K562 (cell line): ENCODE data around the gene ADM5. TPM values are rescaled to one million over a fixed set of nuclear protein-coding genes. Genes with fewer than 3 reads are reported as not detected.

ENCODE experiments used
- BRF1 ChIP-seq: IDR thresholded peaks from 3 replicates; pipeline ENCODE4 v1.6.1; 2011; ENCODE audit warnings: borderline replicate concordance, mild to moderate bottlenecking; ENCODE audit not compliant: insufficient read length; ENCODE audit errors: extremely low read depth
- CHD2 ChIP-seq: IDR thresholded peaks from 2 replicates; pipeline ENCODE4 v1.6.1; 2011; ENCODE audit warnings: low read depth, low read length
- E2F1 ChIP-seq: sonication (generic); formaldehyde crosslinking; IDR thresholded peaks from 2 replicates; pipeline ENCODE4 v1.8.1; 2023; ENCODE audit warnings: mild to moderate bottlenecking, missing genetic modification reagents, moderate library complexity
- GATAD2B ChIP-seq: fragments of 450-650 bp; IDR thresholded peaks from 2 replicates; pipeline ENCODE4 v1.6.1; 2017; ENCODE audit warnings: mild to moderate bottlenecking, borderline replicate concordance
- GTF2B ChIP-seq: IDR thresholded peaks from 2 replicates; pipeline ENCODE4 v1.6.1; 2011; ENCODE audit not compliant: insufficient read length; ENCODE audit errors: extremely low read depth
- HMBOX1 ChIP-seq: sonication (generic); IDR thresholded peaks from 2 replicates; pipeline ENCODE4 v1.6.1; 2016
- HMGN3 ChIP-seq: IDR thresholded peaks from 2 replicates; pipeline ENCODE4 v1.6.1; 2011; ENCODE audit warnings: borderline replicate concordance, low read depth, mild to moderate bottlenecking, mixed read lengths, low read length; ENCODE audit not compliant: insufficient read length; ENCODE audit errors: extremely low read depth
- KLF1 ChIP-seq: fragments of 450-650 bp; IDR thresholded peaks from 2 replicates; pipeline ENCODE4 v1.6.1; 2016; ENCODE audit warnings: missing genetic modification characterization, missing compliant biosample characterization
- NFE2L1 ChIP-seq: fragments of 450-650 bp; IDR thresholded peaks from 2 replicates; pipeline ENCODE4 v1.6.1; 2016; ENCODE audit warnings: missing genetic modification characterization, low read depth, mild to moderate bottlenecking, missing compliant biosample characterization, moderate library complexity, borderline replicate concordance
- POLR2G ChIP-seq: fragments of 200-400 bp; formaldehyde crosslinking; IDR thresholded peaks from 2 replicates; pipeline ENCODE4 v1.6.1; 2017; ENCODE audit warnings: low read depth, mild to moderate bottlenecking, antibody characterized with exemption, low read length, moderate library complexity
- RCOR1 ChIP-seq, 2 experiments: IDR thresholded peaks; 2 replicates each; pipeline ENCODE4 v1.6.1; 2012; ENCODE audit warnings: low read depth in 2 of 2, low read length in 2 of 2, borderline replicate concordance in 1 of 2, improper control_type of control experiment in 1 of 2
- SMAD2 ChIP-seq: fragments of 150-350 bp; IDR thresholded peaks from 2 replicates; pipeline ENCODE4 v1.6.1; 2014; ENCODE audit warnings: low read depth, mild to moderate bottlenecking, low read length
- SRSF7 ChIP-seq: fragments of 200-400 bp; formaldehyde crosslinking; optimal IDR thresholded peaks from 2 replicates; pipeline ENCODE3; 2017; ENCODE audit warnings: mild to moderate bottlenecking, low read depth, low read length
- TAF7 ChIP-seq: fragments of 450-650 bp; IDR thresholded peaks from 2 replicates; pipeline ENCODE4 v1.6.1; 2016; ENCODE audit warnings: missing genetic modification characterization, missing compliant biosample characterization
- TARDBP ChIP-seq: fragments of 450-650 bp; IDR thresholded peaks from 2 replicates; pipeline ENCODE4 v1.6.1; 2016
- TRIM28 ChIP-seq: fragments of 450-650 bp; IDR thresholded peaks from 2 replicates; pipeline ENCODE4 v1.6.1; 2017
- YY1 ChIP-seq, 3 experiments: IDR thresholded peaks; 2 replicates each; pipeline ENCODE4 v1.6.1; 2011; ENCODE audit warnings: low read length in 2 of 3, mild to moderate bottlenecking in 2 of 3, moderate library complexity in 2 of 3, borderline replicate concordance in 1 of 3, control low read depth in 1 of 3, low read depth in 1 of 3; ENCODE audit not compliant: insufficient read depth in 3 of 3, insufficient replicate concordance in 2 of 3, control insufficient read depth in 1 of 3, insufficient read length in 1 of 3; ENCODE audit errors: extremely low read depth in 1 of 3
- ZBTB8A ChIP-seq: fragments of 450-650 bp; IDR thresholded peaks from 2 replicates; pipeline ENCODE4 v1.6.1; 2018; ENCODE audit warnings: mild to moderate bottlenecking, moderate library complexity; ENCODE audit not compliant: partially characterized antibody
- ZNF324 ChIP-seq: fragments of 250-450 bp; sonication (Bioruptor Pico); IDR thresholded peaks from 2 replicates; pipeline ENCODE4 v1.4.0; 2020; ENCODE audit warnings: mild to moderate bottlenecking
- ZNF436 ChIP-seq: fragments of 250-450, 450-650 bp; sonication (Bioruptor Pico); formaldehyde crosslinking; IDR thresholded peaks from 2 replicates; pipeline ENCODE4 v1.7.0; 2020; ENCODE audit warnings: mild to moderate bottlenecking
- ZSCAN29 ChIP-seq: fragments of 450-650 bp; IDR thresholded peaks from 2 replicates; pipeline ENCODE4 v1.6.1; 2017
- polyA plus RNA-seq, 8 experiments: library from polyadenylated mRNA; depleted of rRNA in 4 of 8; stranded (reverse) in 5 of 8; unstranded in 3 of 8; fragments of >200 nt; fragmentation: Nextera tagmentation in 2 of 8; fragmentation: Illumina TruSeq in 1 of 8; extraction: Ambion mirVana in 2 of 8; extraction: Trizol in 1 of 8; gene quantifications; 2 replicates each; pipeline versions ENCODE4 v1.2.1 to v1.2.3, GENCODE V29; 2011 to 2014; ENCODE audit warnings: inconsistent platforms in 1 of 8, missing spikeins in 1 of 8
- total RNA-seq, 7 experiments: library from RNA; depleted of rRNA in 6 of 7; stranded (reverse); fragments of >200 nt in 6 of 7; fragmentation: Illumina TruSeq in 2 of 7; extraction: Trizol in 2 of 7; gene quantifications; 2 replicates each; pipeline versions ENCODE4 v1.2.1 to v1.2.3, GENCODE V29; 2011 to 2021; ENCODE audit warnings: low replicate concordance in 1 of 7
- TF ChIP-seq, protein P1 (sequence below): fragments of 250-450 bp; sonication (Bioruptor Pico); IDR thresholded peaks from 2 replicates; pipeline ENCODE4 v1.4.0; 2020
- TF ChIP-seq, protein P2 (sequence below): fragments of 450-650 bp; IDR thresholded peaks from 2 replicates; pipeline ENCODE4 v1.6.1; 2014; ENCODE audit warnings: low read depth, mild to moderate bottlenecking, moderate library complexity, borderline replicate concordance

The ADM5 gene
- total and polyA plus RNA-seq, 9 of the 15 experiments (the other 6 are each of a cell fraction or from before 2014, with no cell fraction given): 0.13 to 8.4 (median 2.0) TPM; not detected in 1

DNA sequence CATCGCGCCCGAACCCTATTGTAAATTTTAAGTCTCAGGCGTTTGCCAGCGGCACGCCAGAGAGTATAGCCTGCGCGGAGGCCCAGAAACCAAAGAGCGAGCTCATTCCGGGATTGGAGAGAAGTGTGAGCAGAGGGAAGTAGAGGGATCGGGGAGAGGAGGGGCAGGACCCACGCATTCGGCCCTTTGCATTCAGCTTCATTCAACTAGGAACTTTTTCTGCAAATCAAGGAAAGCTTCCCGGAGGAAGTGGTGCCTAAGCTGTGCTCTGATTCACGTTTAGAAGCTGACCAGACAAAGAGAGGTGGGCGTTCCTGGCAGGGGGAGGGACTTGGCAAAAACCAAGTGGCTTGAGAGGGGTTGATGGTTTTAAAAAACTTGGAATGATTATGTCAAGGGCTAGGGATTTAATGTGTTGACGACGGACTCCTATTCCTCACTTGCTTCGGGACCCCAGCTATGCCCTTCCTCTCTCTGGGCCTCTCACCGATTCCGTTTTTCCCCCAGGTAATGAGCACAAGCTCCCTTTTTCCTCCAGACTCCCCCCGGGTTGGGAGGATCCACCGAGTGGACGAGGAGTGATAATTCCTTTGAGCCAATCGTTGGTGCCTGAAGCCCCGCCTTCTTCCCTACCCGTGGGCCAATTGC lies 13.1 kb upstream of the ADM5 start (continued):
- TF ChIP-seq TARDBP (peak; percentile 19; the same call in 1 of the 2 replicates), HMBOX1 (no peak), GATAD2B (no peak), ZNF324 (CRISPR knock-in tag) (no peak), TAF7 (tag) (no peak), RCOR1 (IDR thresholded peaks at IDR 0.05; ENCODE audit: borderline replicate concordance in 1 of 2, low read depth in 2 of 2, low read length in 2 of 2) (peak; percentile 82 to 97), CHD2 (no peak), BRF1 (no peak), SMAD2 (no peak), KLF1 (tag) (no peak), E2F1 (CRISPR knock-in tag) (0 out of 2 replicates have a peak, but pooled peaks have one; percentile 19), SRSF7 (no peak), TRIM28 (0 out of 2 replicates have a peak, but pooled peaks have one; percentile 56), HMGN3 (no peak), ZSCAN29 (no peak), POLR2G (peak; percentile 13; the same call in 1 of the 2 replicates), YY1 (IDR thresholded peaks at IDR 0.05; ENCODE audit: borderline replicate concordance in 1 of 3, control insufficient read depth in 1 of 3, extremely low read depth in 1 of 3, insufficient read depth in 3 of 3, insufficient read length in 1 of 3, insufficient replicate concordance in 2 of 3, low read depth in 1 of 3, low read length in 2 of 3) (no peak), ZNF436 (CRISPR knock-in tag) (peak; percentile 99), NFE2L1 (tag) (no peak), GTF2B (no peak), ZBTB8A (no peak)
- TF ChIP-seq, protein P1, sequence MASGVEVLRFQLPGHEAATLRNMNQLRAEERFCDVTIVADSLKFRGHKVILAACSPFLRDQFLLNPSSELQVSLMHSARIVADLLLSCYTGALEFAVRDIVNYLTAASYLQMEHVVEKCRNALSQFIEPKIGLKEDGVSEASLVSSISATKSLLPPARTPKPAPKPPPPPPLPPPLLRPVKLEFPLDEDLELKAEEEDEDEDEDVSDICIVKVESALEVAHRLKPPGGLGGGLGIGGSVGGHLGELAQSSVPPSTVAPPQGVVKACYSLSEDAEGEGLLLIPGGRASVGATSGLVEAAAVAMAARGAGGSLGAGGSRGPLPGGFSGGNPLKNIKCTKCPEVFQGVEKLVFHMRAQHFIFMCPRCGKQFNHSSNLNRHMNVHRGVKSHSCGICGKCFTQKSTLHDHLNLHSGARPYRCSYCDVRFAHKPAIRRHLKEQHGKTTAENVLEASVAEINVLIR (CRISPR knock-in tag): no peak
- TF ChIP-seq, protein P2, sequence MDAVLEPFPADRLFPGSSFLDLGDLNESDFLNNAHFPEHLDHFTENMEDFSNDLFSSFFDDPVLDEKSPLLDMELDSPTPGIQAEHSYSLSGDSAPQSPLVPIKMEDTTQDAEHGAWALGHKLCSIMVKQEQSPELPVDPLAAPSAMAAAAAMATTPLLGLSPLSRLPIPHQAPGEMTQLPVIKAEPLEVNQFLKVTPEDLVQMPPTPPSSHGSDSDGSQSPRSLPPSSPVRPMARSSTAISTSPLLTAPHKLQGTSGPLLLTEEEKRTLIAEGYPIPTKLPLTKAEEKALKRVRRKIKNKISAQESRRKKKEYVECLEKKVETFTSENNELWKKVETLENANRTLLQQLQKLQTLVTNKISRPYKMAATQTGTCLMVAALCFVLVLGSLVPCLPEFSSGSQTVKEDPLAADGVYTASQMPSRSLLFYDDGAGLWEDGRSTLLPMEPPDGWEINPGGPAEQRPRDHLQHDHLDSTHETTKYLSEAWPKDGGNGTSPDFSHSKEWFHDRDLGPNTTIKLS: 0 out of 2 replicates have a peak, but pooled peaks have one; percentile 13
